Adrenal gland (tissue), 5 donors: Measurements from ENCODE around the gene RASA3.

ENCODE experiments used
- POLR2A ChIP-seq, 2 donors: fragments of 450-650 bp; IDR thresholded peaks; one replicate each; pipeline ENCODE4 v1.6.1; 2017; ENCODE audit warnings: antibody characterized with exemption in 2 of 2, mild to moderate bottlenecking in 2 of 2, moderate library complexity in 1 of 2
- TF ChIP-seq, protein P1 (sequence below), 6 experiments: fragments of 450-650 bp in 4 of 6; fragments of 200-600 bp in 2 of 6; sonication (generic) in 1 of 6; IDR thresholded peaks; 1 replicate in 5 of 6; 2 replicates in 1 of 6; pipeline versions ENCODE4 v1.5.1 to v1.8.0; 2016 to 2021; ENCODE audit warnings: antibody characterized with exemption in 6 of 6, mild to moderate bottlenecking in 2 of 6, moderate library complexity in 1 of 6
- donor health status: DM: no; HTN: no; CAD: no.

DNA sequence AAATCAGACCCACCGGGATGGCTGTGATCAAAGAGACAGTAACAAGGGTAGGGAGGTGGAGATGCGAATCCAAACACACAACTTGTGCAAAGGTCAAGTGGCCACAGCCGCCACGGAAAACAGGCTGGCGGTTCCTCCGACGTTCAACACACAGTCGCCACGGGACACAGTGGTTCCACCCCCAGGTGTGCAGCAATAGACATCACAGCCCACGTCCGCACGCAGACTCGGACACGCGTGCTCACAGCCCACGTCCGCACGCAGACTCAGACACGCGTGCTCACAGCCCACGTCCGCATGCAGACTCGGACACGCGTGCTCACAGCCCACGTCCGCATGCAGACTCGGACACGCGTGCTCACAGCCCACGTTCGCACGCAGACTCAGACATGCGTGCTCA lies 70.1 kb downstream of the RASA3 start:
- TF ChIP-seq, protein P1, sequence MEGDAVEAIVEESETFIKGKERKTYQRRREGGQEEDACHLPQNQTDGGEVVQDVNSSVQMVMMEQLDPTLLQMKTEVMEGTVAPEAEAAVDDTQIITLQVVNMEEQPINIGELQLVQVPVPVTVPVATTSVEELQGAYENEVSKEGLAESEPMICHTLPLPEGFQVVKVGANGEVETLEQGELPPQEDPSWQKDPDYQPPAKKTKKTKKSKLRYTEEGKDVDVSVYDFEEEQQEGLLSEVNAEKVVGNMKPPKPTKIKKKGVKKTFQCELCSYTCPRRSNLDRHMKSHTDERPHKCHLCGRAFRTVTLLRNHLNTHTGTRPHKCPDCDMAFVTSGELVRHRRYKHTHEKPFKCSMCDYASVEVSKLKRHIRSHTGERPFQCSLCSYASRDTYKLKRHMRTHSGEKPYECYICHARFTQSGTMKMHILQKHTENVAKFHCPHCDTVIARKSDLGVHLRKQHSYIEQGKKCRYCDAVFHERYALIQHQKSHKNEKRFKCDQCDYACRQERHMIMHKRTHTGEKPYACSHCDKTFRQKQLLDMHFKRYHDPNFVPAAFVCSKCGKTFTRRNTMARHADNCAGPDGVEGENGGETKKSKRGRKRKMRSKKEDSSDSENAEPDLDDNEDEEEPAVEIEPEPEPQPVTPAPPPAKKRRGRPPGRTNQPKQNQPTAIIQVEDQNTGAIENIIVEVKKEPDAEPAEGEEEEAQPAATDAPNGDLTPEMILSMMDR (IDR thresholded peaks at IDR 0.05) = no peak
- TF ChIP-seq POLR2A (IDR thresholded peaks at IDR 0.05) = no peak
